Putamen (tissue), 1 donor: ENCODE data around the gene LMBR1L.
"Not testable (repeated sequence)": the region's sequence is repeated elsewhere in the genome, so short reads cannot be mapped to it uniquely, and the experiment has no call there.

ENCODE experiments used
- DNase-seq: peaks from one replicate; pipeline ENCODE4 v3.0.0-alpha.2; 2016; ENCODE audit warnings: low spot score

LMBR1L gene

GRCh38 chr12:49088150-49088931 is 22.3 kb downstream of the LMBR1L start:
- DNase-seq = peak; percentile 84

DNA sequence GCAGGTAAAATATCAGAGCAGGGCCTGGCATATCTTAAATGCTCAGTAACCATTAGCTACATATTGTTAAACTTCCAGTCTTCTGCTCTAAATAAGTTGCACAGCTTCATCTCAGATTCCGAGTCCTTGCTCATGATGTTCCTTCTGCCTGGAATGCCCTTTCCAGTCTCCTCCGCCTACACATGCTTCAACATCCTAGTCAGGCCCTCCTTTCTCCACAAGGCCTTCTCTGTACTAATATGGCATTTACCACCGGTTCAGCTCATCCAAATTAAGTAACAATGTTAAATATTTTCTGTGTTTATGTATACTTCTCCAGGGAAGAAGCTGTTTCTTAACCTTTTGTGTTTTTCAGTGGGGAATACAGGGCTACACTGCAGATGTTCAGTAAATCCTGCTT is 24.5 kb downstream of the LMBR1L start:
- no peak for DNase-seq

DNA sequence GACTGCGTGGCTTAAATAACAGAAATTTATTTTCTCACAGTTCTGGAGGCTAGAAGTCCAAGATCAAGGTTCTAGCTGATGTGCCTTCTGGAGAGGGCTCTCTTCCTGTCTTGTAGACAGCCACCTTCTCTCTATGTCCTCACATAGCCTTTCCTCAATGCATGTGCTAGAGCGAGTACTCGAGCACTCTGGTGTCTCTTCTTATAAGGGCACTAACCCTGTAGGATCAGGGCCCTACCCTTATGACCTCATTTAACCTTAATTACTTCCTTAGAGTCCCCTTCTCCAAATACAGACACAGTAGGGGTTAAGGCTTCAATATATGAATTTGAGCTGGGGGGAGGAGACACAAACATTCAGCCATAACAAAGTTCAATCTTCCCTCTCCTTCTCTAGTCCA is 26.2 kb downstream of the LMBR1L start:
- no peak for DNase-seq

DNA sequence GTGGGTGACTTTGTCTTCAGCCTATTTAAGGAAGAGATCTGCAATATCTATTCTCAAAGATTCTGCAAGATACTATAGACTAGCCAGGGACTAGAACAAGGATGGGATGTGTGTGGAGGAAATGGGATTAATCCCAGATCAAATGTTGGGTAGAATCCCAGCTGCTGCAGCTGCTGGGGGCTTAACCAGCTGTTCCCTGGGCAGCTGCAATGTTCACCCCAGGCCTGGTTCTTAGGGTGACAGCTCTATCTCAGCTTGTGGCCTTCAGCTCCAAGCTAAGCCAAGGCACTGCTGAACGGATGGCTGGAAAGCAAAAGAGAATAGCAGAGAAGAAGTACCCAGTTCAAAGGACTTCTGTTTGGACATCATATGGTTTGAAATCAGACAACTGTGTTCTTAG is 30.9 kb downstream of the LMBR1L start:
- no peak for DNase-seq

DNA sequence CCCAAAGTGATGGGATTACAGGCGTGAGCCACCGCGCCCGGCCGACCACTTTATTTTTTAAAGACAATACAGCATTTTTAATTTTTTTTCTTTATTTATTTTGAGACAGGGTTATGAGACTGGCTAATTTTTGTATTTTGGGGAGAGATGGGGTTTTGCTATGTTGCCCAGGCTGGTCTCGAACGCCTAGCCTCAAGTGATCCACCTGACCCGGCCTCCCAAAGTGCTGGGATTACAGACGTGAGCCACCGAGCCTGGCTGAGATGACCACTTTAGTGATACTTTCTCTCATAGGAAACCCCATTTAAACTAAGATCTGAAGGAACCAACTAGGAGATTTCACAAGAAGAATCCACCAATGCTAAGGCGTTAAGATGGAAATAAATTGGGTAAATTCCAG is 39.7 kb downstream of the LMBR1L start:
- DNase-seq = no peak

GRCh38 chr12:49069507-49070346 is 40.9 kb downstream of the LMBR1L start, which contains the start of gene RHEBL1:
Gene RHEBL1 (minus strand): TSS chr12:49069979. CDS start chr12:49069785, 194 bp downstream.
- DNase-seq = peak; percentile 96

DNA sequence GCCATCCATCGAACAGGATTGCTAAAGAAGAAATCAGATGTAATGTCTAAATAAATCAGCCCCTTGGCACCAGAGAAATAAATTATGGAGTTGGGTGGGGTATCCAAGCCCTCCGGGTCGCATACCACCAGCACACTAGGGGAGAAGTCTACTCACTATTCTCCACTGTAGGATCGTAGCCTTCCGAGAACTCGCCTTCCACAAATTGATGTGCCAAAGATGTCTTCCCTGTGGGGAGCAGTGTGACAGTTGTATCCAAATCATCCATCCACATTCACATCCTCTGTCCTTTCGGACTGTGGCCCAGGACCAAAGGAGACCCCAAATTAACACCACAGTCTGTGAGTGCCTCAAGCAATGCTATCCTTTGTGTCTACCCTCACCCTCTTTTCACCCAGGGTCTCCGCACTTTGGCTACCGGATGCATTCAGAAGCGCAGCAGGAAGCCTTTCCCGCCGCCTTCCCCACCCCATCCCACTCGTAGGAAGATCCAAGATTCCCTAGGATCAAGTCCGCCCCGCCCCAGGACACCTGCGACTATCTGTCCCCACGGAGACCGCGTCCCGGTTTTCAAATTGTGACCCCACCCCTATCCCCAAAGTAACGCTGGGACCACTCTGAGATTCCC is 41.7 kb downstream of the LMBR1L start:
- DNase-seq = no peak

GRCh38 chr12:49066120-49066519 is 44.5 kb downstream of the LMBR1L start:
- DNase-seq = no peak

- no peak for DNase-seq
Measured at GRCh38 chr12:49064767-49065152, 45.9 kb downstream of the LMBR1L start.

- not testable (repeated sequence) for DNase-seq
Measured at GRCh38 chr12:49061916-49062315, 48.7 kb downstream of the LMBR1L start.

DNA sequence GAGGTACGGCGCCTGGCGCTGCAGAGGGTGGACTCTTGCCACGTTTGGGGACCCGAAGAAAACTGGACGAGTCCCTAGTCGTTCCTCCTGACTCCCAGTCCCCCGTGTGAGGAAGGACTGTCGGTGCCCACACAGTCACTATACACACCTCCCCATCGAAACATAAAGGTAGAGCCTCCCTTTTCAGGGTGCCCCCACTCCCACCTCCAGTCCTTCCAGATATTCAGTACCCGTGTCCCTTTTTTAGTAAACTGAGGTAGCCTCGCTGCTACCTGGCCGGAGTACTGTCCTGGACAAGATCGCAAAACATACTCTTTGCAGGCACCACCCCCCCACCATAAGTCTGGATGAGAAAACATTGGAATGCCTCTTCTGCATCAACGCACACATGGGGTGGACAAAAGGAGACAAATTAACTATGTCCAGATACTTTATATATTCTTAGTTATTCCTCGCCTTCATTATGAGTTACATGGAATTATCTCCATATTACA is 49.4 kb downstream of the LMBR1L start:
- DNase-seq = no peak

- peak; percentile 94 for DNase-seq
Measured at GRCh38 chr12:49060237-49061156, 50.1 kb downstream of the LMBR1L start, which contains the start of gene KMT2D. Gene KMT2D (minus strand): TSS chr12:49060794. CDS start chr12:49055324, 5,470 bp downstream.

- no peak for DNase-seq
Measured at GRCh38 chr12:49059299-49060171, 51.1 kb downstream of the LMBR1L start.

- no peak for DNase-seq
Measured at GRCh38 chr12:49059045-49059298, 51.7 kb downstream of the LMBR1L start.

GRCh38 chr12:49058366-49059044 is 52.1 kb downstream of the LMBR1L start:
- DNase-seq = no peak

DNA sequence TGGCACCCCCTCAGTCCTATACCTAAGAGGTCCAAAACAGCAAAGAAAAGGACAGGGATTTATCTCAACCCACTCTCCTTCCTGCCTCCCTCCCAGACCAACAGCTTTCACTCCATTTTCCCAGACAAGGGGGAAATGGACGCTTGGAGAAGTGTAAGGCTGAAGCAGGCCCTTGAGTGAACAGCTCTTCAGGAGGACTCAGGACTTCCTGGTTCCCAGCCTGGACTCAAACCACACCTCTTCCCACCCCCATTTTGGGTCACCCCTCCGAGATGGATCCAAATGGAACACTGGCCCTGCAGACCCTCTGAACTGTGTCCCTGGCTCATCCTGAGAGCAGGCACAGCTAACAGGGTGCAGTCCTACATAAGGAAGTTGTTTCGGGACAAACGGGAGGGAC is 52.8 kb downstream of the LMBR1L start:
- DNase-seq = no peak

GRCh38 chr12:49055978-49056754 is 54.5 kb downstream of the LMBR1L start:
- DNase-seq = peak; percentile 67

DNA sequence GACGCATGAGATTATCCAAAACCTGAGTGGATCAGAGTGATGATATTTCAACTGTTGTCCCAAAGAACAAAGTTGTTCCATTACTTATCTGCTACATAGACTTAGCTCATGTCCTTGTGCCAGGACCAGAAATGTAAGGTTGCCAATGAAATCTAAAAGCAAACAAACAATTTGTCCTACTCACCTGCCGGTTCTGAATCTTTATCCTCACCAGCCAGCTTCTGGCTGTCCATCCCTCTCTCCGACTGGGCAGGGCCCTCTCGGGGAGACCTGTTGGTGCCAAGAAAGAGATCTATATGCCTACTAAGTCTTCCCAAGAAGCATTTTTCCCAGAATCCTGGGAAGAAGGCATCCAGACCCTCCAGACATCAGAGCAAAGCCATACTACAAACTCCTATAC is 55.6 kb downstream of the LMBR1L start:
- no peak for DNase-seq

- DNase-seq = no peak
Measured at GRCh38 chr12:49054524-49054923, 56.1 kb downstream of the LMBR1L start.
